ENCODE measurements around the gene PDE9A. TPM values are rescaled to one million over a fixed set of nuclear protein-coding genes. Genes with fewer than 3 reads are reported as not detected.

The PDE9A gene
- total RNA-seq, 1 experiment from 2014 or later, result 8.4 TPM

DNA sequence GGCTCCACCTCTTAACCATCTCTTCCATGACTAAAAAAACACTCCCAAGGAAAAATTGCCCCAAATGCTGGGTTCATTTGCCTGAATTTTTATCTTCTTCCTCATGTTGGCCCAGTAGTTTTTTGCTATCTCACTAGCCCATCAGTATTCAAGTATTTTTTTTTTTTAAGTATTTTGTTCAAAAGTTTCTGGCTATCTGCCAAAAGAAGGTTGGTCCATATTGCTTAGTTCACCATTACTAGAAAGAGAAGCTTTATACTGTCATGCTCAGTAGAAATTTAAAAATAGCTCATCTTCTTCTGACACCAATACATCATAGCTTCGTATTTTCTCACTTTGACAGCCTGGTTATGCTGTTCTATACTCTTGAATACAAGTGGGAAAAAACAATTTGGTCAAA, 41.0 kb upstream of the PDE9A start:
- intact Hi-C loops (cut with micrococcal nuclease; ENCODE audit: unreplicated experiment), result no loop called here
- Histone ChIP-seq H3K36me3 (ENCODE audit: low read depth) (no peaks in the 10 kb centered on the region), H3F3A (ENCODE audit: insufficient read depth, low read depth) (peaks cover 4% of the 10 kb centered on the region; the same call in 1 of the 2 replicates), H3K27ac (no peak overlapping the region), H3K27me3 (ENCODE audit: insufficient read depth, low read depth) (peaks cover 6% of the 10 kb centered on the region; the same call in 1 of the 2 replicates), H3K4me1 (replicated peaks; ENCODE audit: insufficient read depth) (no peaks in the 10 kb centered on the region), H4K20me1 (ENCODE audit: insufficient read depth) (no peaks in the 10 kb centered on the region), H2AFZ (no peak overlapping the region), H3K4me2 (no peak overlapping the region), H3K79me2 (ENCODE audit: low read depth) (no peaks in the 10 kb centered on the region), H3K9me2 (ENCODE audit: insufficient read depth) (no peaks in the 10 kb centered on the region), H3K9me3 (ENCODE audit: insufficient read depth, low read depth) (no peaks in the 10 kb centered on the region), H3K4me3 (no peak overlapping the region)
- no peak for DNase-seq
- POLR2A ChIA-PET (ENCODE audit: unreplicated experiment), result no interaction called here
- TF ChIP-seq CTCF (conservative IDR thresholded peaks at IDR 0.05) (no peak), EZH2 (IDR thresholded peaks at IDR 0.05; ENCODE audit: low read depth) (no peak)
- BruUV-seq (replicated peaks), result no TSS peak
- CTCF ChIA-PET, result no interaction called here

GRCh38 chr21:42613756-42614155, 39.7 kb upstream of the PDE9A start:
- H3K36me3 ChIP-seq (ENCODE audit: low read depth), result no peaks in the 10 kb centered on the region
- no peaks in the 10 kb centered on the region for H3K9me2 ChIP-seq (ENCODE audit: insufficient read depth)
- no peak overlapping the region for H2AFZ ChIP-seq
- ChIA-PET POLR2A (ENCODE audit: unreplicated experiment) (no interaction called here), CTCF (no interaction called here)
- H3F3A ChIP-seq (ENCODE audit: insufficient read depth, low read depth), result peaks cover 4% of the 10 kb centered on the region; the same call in 1 of the 2 replicates
- no peaks in the 10 kb centered on the region for H3K4me1 ChIP-seq (replicated peaks; ENCODE audit: insufficient read depth)
- TF ChIP-seq EZH2 (IDR thresholded peaks at IDR 0.05; ENCODE audit: low read depth) (no peak), CTCF (conservative IDR thresholded peaks at IDR 0.05) (no peak)
- no peaks in the 10 kb centered on the region for H4K20me1 ChIP-seq (ENCODE audit: insufficient read depth)
- H3K79me2 ChIP-seq (ENCODE audit: low read depth), result no peaks in the 10 kb centered on the region
- intact Hi-C loops (cut with micrococcal nuclease; ENCODE audit: unreplicated experiment), result no loop called here
- no TSS peak for BruUV-seq (replicated peaks)
- H3K27ac ChIP-seq, result no peak overlapping the region
- H3K4me3 ChIP-seq, result no peak overlapping the region
- DNase-seq, result no peak
- no peaks in the 10 kb centered on the region for H3K9me3 ChIP-seq (ENCODE audit: insufficient read depth, low read depth)
- no peak overlapping the region for H3K4me2 ChIP-seq
- H3K27me3 ChIP-seq (ENCODE audit: insufficient read depth, low read depth), result peaks cover 6% of the 10 kb centered on the region; the same call in 1 of the 2 replicates

GRCh38 chr21:42614396-42614795, 39.0 kb upstream of the PDE9A start:
- H3K4me3 ChIP-seq, result no peak overlapping the region
- no peak for DNase-seq
- no TSS peak for BruUV-seq (replicated peaks)
- H3K4me1 ChIP-seq (replicated peaks; ENCODE audit: insufficient read depth), result no peaks in the 10 kb centered on the region
- intact Hi-C loops (cut with micrococcal nuclease; ENCODE audit: unreplicated experiment), result no loop called here
- H3F3A ChIP-seq (ENCODE audit: insufficient read depth, low read depth), result peaks cover 4% of the 10 kb centered on the region; the same call in 1 of the 2 replicates
- H2AFZ ChIP-seq, result no peak overlapping the region
- no peaks in the 10 kb centered on the region for H3K9me3 ChIP-seq (ENCODE audit: insufficient read depth, low read depth)
- no peak overlapping the region for H3K27ac ChIP-seq
- TF ChIP-seq CTCF (conservative IDR thresholded peaks at IDR 0.05) (no peak), EZH2 (IDR thresholded peaks at IDR 0.05; ENCODE audit: low read depth) (no peak)
- ChIA-PET POLR2A (ENCODE audit: unreplicated experiment) (no interaction called here), CTCF (no interaction called here)
- H3K36me3 ChIP-seq (ENCODE audit: low read depth), result no peaks in the 10 kb centered on the region
- no peaks in the 10 kb centered on the region for H3K79me2 ChIP-seq (ENCODE audit: low read depth)
- peaks cover 13% of the 10 kb centered on the region for H3K27me3 ChIP-seq (ENCODE audit: insufficient read depth, low read depth)
- H3K4me2 ChIP-seq, result peak overlapping the region; percentile 39; the same call in 1 of the 2 replicates
- H3K9me2 ChIP-seq (ENCODE audit: insufficient read depth), result no peaks in the 10 kb centered on the region
- H4K20me1 ChIP-seq (ENCODE audit: insufficient read depth), result no peaks in the 10 kb centered on the region
